Central memory CD8-positive, alpha-beta T cell (primary cell): ENCODE measurements around the gene MTERF2.
"Not testable (repeated sequence)": the region's sequence is repeated elsewhere in the genome, so short reads cannot be mapped to it uniquely, and the experiment has no call there.

Experiments used
- ATAC-seq: fragments of 150-1000 bp; cut with Tn5 transposase; replicated peaks from 2 replicates; pipeline ENCODE4 v1.10.0; 2022; ENCODE audit warnings: mild to moderate bottlenecking, moderate FRiP score, moderate number of reproducible peaks; ENCODE audit not compliant: poor library complexity, severe bottlenecking; ENCODE audit errors: extremely low read depth
- DNase-seq, 2 donors: peaks; one replicate each; pipeline ENCODE4 v3.0.0; 2021; ENCODE audit warnings: low spot score in 2 of 2
- H3K27ac Mint-ChIP-seq: one replicate; pipeline ENCODE4 v1.8.0; 2022; ENCODE audit warnings: low read depth, mild to moderate bottlenecking, moderate library complexity, mixed read lengths
- H3K27me3 Mint-ChIP-seq: one replicate; pipeline ENCODE4 v1.8.0; 2022; ENCODE audit warnings: mixed read lengths
- H3K36me3 Mint-ChIP-seq: one replicate; pipeline ENCODE4 v1.8.0; 2022; ENCODE audit warnings: mild to moderate bottlenecking, moderate library complexity, mixed read lengths; ENCODE audit not compliant: insufficient read depth
- H3K4me1 Mint-ChIP-seq: one replicate; pipeline ENCODE4 v1.8.0; 2022; ENCODE audit warnings: mixed read lengths
- H3K4me3 Mint-ChIP-seq: one replicate; pipeline ENCODE4 v1.8.0; 2022; ENCODE audit warnings: mild to moderate bottlenecking, moderate library complexity, mixed read lengths
- H3K9me3 Mint-ChIP-seq: one replicate; pipeline ENCODE4 v1.8.0; 2022; ENCODE audit warnings: mixed read lengths

The MTERF2 gene, protein sequence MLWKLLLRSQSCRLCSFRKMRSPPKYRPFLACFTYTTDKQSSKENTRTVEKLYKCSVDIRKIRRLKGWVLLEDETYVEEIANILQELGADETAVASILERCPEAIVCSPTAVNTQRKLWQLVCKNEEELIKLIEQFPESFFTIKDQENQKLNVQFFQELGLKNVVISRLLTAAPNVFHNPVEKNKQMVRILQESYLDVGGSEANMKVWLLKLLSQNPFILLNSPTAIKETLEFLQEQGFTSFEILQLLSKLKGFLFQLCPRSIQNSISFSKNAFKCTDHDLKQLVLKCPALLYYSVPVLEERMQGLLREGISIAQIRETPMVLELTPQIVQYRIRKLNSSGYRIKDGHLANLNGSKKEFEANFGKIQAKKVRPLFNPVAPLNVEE

DNA sequence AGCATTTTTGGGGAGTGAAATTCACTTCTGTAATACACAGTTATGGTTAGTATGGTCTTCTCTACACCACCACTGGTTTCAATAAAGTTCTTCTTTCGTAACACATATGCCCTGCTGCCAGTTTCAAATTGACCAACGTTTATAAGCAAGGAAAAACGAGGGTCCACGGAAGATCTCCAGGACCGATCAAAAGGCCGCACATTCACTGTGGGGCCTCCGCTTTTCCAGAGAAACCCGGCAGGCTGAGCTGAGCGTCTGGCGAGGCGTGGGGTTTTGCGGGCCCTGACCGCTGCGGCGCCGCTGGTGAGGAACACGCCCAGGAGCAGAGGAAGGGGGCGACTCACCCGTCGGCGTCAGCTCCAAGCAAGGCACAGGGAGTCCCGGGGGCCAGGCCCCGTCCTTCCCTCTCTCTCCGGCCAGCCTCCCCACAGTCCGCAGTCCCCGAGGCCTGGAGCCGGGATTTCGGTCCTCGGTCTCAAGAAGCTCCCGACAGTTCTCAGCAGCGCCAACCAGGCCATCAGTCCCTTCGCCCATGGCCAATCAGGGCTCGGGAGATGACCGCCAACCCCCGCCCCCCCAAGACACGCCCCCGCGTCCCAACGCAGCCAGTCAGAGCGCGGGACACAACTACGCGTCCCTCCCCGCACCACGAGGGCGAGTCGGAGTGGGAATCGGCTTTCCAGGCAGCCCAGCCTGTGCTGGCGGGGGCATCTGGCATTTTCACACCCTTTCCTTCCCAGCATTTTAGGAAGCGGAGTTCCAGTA is at the start of gene MTERF2:
Gene MTERF2, minus strand, starts transcription at position 522 of the 765 bp plus-strand sequence. CDS start 8,432 bp downstream, outside the sequence.
- H3K36me3 Mint-ChIP-seq = peaks cover 10% of the 10 kb centered on the region
- peaks cover 38% of the 10 kb centered on the region for H3K4me1 Mint-ChIP-seq
- H3K27ac Mint-ChIP-seq = peak within 1 kb of the TSS; percentile 87
- peaks cover 6% of the 10 kb centered on the region for H3K9me3 Mint-ChIP-seq
- peak within 1 kb of the TSS; percentile 97 for H3K4me3 Mint-ChIP-seq
- H3K27me3 Mint-ChIP-seq = no peaks in the 10 kb centered on the region
- DNase-seq (peak; percentile 42), ATAC-seq (peak; percentile 95)

DNA sequence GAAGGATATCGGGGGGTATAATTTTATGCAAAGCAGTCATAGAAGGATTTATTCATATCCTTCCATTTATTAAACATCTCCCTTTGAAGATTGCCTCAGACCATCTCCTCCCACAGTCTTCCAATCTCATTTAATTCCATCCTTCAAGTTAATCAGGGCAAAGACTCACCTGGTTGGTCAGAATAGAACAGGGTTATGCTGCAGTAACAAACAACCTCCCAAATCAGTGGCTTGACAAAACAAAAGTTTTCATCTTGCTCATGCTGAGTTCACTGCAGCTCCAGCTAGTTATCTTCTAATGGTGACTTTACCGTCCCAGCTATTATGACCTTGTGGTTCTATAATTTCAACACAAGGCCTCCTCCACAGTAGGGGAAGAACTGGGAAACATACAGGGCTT is 48.8 kb upstream of the MTERF2 start:
- no peaks in the 10 kb centered on the region for H3K9me3 Mint-ChIP-seq
- peaks cover 11% of the 10 kb centered on the region for H3K36me3 Mint-ChIP-seq
- ATAC-seq (no peak), DNase-seq (no peak)
- H3K27me3 Mint-ChIP-seq = no peaks in the 10 kb centered on the region
- H3K27ac Mint-ChIP-seq = no peak overlapping the region
- peaks cover 35% of the 10 kb centered on the region for H3K4me1 Mint-ChIP-seq
- H3K4me3 Mint-ChIP-seq = no peak overlapping the region

GRCh38 chr12:107033758-107034739 is 47.1 kb upstream of the MTERF2 start:
- no peak for DNase-seq
- H3K27me3 Mint-ChIP-seq = no peaks in the 10 kb centered on the region
- H3K36me3 Mint-ChIP-seq = peaks cover 11% of the 10 kb centered on the region
- no peaks in the 10 kb centered on the region for H3K9me3 Mint-ChIP-seq
- H3K27ac Mint-ChIP-seq = no peak overlapping the region
- ATAC-seq = no peak
- H3K4me1 Mint-ChIP-seq = peaks cover 35% of the 10 kb centered on the region
- no peak overlapping the region for H3K4me3 Mint-ChIP-seq

- Mint-ChIP-seq H3K27me3 (no peaks in the 10 kb centered on the region), H3K4me1 (peaks cover 44% of the 10 kb centered on the region), H3K36me3 (peaks cover 15% of the 10 kb centered on the region), H3K9me3 (no peaks in the 10 kb centered on the region), H3K4me3 (no peak overlapping the region), H3K27ac (no peak overlapping the region)
- DNase-seq = no peak
- ATAC-seq = no peak
These were observed 45.3 kb upstream of the MTERF2 start for GRCh38 chr12:107032266-107032665.

DNA sequence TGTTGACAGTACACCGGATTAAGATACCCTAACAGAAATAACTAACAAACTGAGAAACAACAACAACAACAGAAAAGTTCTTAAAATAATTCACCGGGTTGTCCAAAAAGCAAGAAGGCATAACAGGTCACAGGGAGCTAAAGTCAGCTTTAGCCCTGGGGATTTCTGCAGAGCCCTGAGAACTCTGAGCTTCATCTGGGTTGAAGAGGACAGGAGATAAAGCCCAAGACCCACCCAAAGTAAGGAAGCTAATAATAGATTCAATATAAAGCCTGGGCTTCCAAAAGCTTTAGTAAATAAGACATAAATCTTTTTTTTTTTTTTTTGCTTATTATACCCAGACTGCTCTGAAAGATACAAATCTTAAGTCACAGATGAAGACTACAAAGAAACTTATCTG is 44.1 kb upstream of the MTERF2 start:
- H3K36me3 Mint-ChIP-seq = peaks cover 12% of the 10 kb centered on the region
- no peak overlapping the region for H3K4me3 Mint-ChIP-seq
- H3K27me3 Mint-ChIP-seq = no peaks in the 10 kb centered on the region
- DNase-seq (no peak), ATAC-seq (no peak)
- H3K9me3 Mint-ChIP-seq = no peaks in the 10 kb centered on the region
- H3K27ac Mint-ChIP-seq = peak overlapping the region; percentile 25
- peaks cover 42% of the 10 kb centered on the region for H3K4me1 Mint-ChIP-seq

GRCh38 chr12:107029081-107029480 is 42.1 kb upstream of the MTERF2 start:
- ATAC-seq (no peak), DNase-seq (no peak)
- Mint-ChIP-seq H3K27me3 (no peaks in the 10 kb centered on the region), H3K36me3 (peaks cover 8% of the 10 kb centered on the region), H3K27ac (peak overlapping the region; percentile 25), H3K4me3 (no peak overlapping the region), H3K9me3 (no peaks in the 10 kb centered on the region), H3K4me1 (peaks cover 37% of the 10 kb centered on the region)

- Mint-ChIP-seq H3K9me3 (no peaks in the 10 kb centered on the region), H3K4me1 (peaks cover 33% of the 10 kb centered on the region), H3K27me3 (no peaks in the 10 kb centered on the region), H3K4me3 (peak overlapping the region; percentile 52), H3K36me3 (peaks cover 9% of the 10 kb centered on the region), H3K27ac (peak overlapping the region; percentile 98)
- ATAC-seq = peak; percentile 98
- DNase-seq = no peak
These were observed 40.7 kb upstream of the MTERF2 start for GRCh38 chr12:107027636-107028053.

- ATAC-seq = peak; percentile 39
- peak overlapping the region; percentile 98 for H3K27ac Mint-ChIP-seq
- H3K4me3 Mint-ChIP-seq = peak overlapping the region; percentile 52
These were observed 40.1 kb upstream of the MTERF2 start for GRCh38 chr12:107026806-107027635.

DNA sequence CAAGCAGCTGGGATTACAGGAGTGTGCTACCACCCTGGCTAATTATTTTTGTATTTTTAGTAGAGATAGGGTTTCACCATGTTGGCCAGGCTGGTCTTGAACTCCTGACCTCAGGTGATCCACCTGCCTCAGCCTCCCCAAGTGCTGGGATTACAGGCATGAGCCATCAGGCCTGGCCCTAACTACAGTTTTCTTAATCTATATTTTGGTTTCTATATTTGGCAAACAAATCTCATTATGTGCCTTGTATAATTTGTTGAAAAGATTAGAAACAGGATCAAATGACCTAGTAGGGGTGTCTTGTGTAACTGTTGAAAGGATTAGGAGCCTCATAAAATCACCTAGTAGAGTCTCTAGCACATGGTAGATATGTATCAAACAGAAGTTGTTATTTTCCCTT is 39.4 kb upstream of the MTERF2 start:
- H3K36me3 Mint-ChIP-seq, H3K27me3 Mint-ChIP-seq, DNase-seq, H3K4me3 Mint-ChIP-seq, ATAC-seq, H3K9me3 Mint-ChIP-seq: not testable (repeated sequence)
- Mint-ChIP-seq H3K27ac (peak overlapping the region; percentile 98), H3K4me1 (peaks cover 28% of the 10 kb centered on the region)

More at GRCh38 chr12:107026806-107027635, 40.1 kb upstream of the MTERF2 start:
- Mint-ChIP-seq H3K4me1 (peaks cover 33% of the 10 kb centered on the region), H3K36me3 (peaks cover 7% of the 10 kb centered on the region), H3K9me3 (no peaks in the 10 kb centered on the region), H3K27me3 (no peaks in the 10 kb centered on the region)
- DNase-seq = no peak

DNA sequence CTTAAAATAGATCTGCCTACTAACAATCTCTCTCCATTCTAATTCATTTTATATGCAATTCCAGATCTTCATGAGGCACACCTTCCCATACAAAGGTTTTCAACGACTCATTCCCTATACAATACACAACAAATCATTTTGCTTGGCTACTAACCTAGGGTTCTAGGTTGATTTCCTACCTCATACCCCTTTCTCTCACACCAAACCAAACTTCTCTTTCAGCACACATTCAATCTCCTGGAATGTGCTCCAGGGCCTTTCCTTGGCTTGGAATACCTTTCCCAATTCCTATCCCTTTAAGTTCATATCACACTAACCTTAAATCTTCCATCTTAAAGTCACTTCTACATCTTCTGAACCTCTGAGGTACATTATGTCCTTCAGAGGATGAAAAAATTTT is 38.7 kb upstream of the MTERF2 start:
- ATAC-seq (no peak), DNase-seq (no peak)
- peak overlapping the region; percentile 98 for H3K27ac Mint-ChIP-seq
- H3K36me3 Mint-ChIP-seq = peaks cover 11% of the 10 kb centered on the region
- H3K9me3 Mint-ChIP-seq = no peaks in the 10 kb centered on the region
- peaks cover 21% of the 10 kb centered on the region for H3K4me1 Mint-ChIP-seq
- H3K4me3 Mint-ChIP-seq = no peak overlapping the region
- H3K27me3 Mint-ChIP-seq = no peaks in the 10 kb centered on the region

DNA sequence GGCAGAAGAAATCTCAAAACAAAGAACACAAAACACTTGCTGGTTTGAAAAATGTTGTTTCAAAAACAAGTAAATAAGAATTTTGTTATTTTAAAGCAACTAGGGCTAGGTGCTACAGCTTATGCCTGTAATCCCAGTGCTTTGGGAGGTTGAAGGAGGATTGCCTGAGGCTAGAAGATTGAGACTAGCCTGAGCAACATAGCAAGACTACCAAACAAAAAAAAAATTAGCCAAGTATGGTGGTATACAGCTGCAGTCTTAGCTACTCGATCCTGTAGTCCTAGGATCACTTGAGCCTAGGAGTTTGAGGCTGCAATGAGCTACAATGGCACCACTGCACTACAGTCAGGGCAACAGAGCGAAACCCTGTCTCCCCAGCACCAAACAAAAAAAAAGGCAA is 32.6 kb upstream of the MTERF2 start:
- no peaks in the 10 kb centered on the region for H3K9me3 Mint-ChIP-seq
- H3K36me3 Mint-ChIP-seq = peaks cover 12% of the 10 kb centered on the region
- ATAC-seq (no peak), DNase-seq (no peak)
- H3K27ac Mint-ChIP-seq = no peak overlapping the region
- no peaks in the 10 kb centered on the region for H3K27me3 Mint-ChIP-seq
- no peaks in the 10 kb centered on the region for H3K4me1 Mint-ChIP-seq
- no peak overlapping the region for H3K4me3 Mint-ChIP-seq
